ENCODE data around the gene TRPM7. TPM values are rescaled to one million over a fixed set of nuclear protein-coding genes. Genes with fewer than 3 reads are reported as not detected.

TRPM7 gene
- total and polyA plus RNA-seq, 3 donors from 2014 or later = 18.1 to 53.1 (median 52.2) TPM

DNA sequence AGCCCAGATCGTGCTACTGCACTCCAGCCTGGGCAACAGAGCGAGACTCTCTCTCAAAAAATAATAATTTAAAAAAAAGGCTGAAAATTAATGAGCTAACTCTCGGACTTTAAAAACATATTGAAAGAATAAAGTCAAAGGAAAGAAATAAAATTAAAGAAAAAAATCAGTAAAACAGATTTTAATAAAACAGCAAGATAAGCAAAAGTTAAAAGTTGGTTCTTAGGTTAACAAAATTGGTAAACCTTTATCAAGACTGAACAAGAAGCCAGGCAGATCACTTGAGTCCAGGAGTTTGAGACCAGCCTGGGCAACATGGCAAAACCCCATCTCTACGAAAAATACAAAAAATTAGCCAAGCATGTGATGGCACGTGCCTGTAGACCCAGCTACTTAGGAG, 20.7 kb downstream of the TRPM7 start:
- Histone ChIP-seq H3K4me3 (no peak overlapping the region), H3K4me1 (no peaks in the 10 kb centered on the region), H3K36me3 (ENCODE audit: low read depth, missing control alignments) (no peaks in the 10 kb centered on the region), H3K9me3 (no peaks in the 10 kb centered on the region), H3K27me3 (no peaks in the 10 kb centered on the region), H3K27ac (no peak overlapping the region)
- no peak for DNase-seq
- intact Hi-C loops (cut with DNase I; ENCODE audit: low total_unique reads) = no loop called here
- no peak for TF ChIP-seq POLR2A (IDR thresholded peaks at IDR 0.05)
- TF ChIP-seq, protein P1, sequence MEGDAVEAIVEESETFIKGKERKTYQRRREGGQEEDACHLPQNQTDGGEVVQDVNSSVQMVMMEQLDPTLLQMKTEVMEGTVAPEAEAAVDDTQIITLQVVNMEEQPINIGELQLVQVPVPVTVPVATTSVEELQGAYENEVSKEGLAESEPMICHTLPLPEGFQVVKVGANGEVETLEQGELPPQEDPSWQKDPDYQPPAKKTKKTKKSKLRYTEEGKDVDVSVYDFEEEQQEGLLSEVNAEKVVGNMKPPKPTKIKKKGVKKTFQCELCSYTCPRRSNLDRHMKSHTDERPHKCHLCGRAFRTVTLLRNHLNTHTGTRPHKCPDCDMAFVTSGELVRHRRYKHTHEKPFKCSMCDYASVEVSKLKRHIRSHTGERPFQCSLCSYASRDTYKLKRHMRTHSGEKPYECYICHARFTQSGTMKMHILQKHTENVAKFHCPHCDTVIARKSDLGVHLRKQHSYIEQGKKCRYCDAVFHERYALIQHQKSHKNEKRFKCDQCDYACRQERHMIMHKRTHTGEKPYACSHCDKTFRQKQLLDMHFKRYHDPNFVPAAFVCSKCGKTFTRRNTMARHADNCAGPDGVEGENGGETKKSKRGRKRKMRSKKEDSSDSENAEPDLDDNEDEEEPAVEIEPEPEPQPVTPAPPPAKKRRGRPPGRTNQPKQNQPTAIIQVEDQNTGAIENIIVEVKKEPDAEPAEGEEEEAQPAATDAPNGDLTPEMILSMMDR (IDR thresholded peaks at IDR 0.05) = no peak
- 89 to 93% methylated on average over 5 of the region's 5 CpGs for WGBS, 2 donors

DNA sequence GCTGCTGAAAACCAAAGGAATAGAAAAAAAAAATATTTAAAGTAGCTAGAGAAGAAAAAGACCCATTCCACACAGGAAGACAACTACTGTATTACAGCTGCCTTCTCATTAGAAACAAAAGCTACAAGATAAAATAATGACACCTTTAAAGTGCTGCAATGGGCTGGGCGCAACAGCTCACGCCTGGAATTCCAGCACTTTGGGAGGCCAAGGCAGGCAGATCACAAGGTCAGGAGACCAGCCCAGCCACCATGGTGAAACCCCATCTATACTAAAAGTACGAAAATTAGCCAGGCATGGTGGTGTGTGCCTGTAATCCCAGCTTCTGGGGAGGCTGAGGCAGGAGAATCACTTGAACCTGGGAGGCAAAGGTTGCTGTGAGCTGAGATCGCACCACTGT, 31.0 kb downstream of the TRPM7 start:
- TF ChIP-seq, protein P1 (IDR thresholded peaks at IDR 0.05) = no peak
- no peak for TF ChIP-seq POLR2A (IDR thresholded peaks at IDR 0.05)
- no peaks in the 10 kb centered on the region for H3K9me3 ChIP-seq
- no peak overlapping the region for H3K27ac ChIP-seq
- H3K36me3 ChIP-seq (ENCODE audit: low read depth, missing control alignments) = no peaks in the 10 kb centered on the region
- intact Hi-C loops (cut with DNase I; ENCODE audit: low total_unique reads) = no loop called here
- no peaks in the 10 kb centered on the region for H3K4me1 ChIP-seq
- H3K4me3 ChIP-seq = no peak overlapping the region
- DNase-seq = no peak
- WGBS, 2 donors = 96% methylated on average over 4 of the region's 4 CpGs
- no peaks in the 10 kb centered on the region for H3K27me3 ChIP-seq

DNA sequence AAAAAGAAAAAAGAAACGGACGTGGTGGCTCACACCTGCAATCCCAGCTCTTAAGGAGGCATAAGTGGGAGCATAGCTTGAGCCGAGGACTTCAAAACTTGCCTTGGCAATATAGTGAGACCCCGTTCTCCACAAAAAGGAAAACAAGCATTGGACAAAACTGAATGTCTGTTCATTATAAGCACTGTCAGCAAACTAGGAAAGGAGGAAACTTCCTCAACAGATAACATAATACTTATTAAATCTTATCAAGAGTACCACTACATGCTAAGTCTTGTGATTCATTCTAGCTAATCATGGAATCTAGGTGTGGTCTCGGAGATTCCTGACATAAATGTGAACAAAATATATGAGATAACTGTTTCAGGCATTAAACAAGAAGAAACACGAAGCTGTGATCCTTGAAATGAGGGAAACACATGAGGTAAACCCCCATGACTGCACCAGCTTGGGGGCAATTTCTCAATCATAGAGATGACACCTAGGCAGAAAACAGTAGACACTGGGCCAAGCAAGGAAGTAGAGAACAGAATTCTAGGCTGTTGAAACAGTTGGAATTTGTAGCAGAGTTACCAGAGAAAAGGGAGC, 33.3 kb downstream of the TRPM7 start:
- Histone ChIP-seq H3K27me3 (no peaks in the 10 kb centered on the region), H3K9me3 (no peaks in the 10 kb centered on the region), H3K4me3 (no peak overlapping the region), H3K27ac (no peak overlapping the region), H3K36me3 (ENCODE audit: low read depth, missing control alignments) (no peaks in the 10 kb centered on the region), H3K4me1 (no peaks in the 10 kb centered on the region)
- WGBS, 2 donors = 93 to 94% methylated on average over 6 of the region's 6 CpGs
- intact Hi-C loops (cut with DNase I; ENCODE audit: low total_unique reads) = no loop called here
- DNase-seq = no peak
- no peak for TF ChIP-seq POLR2A (IDR thresholded peaks at IDR 0.05)
- TF ChIP-seq, protein P1 (IDR thresholded peaks at IDR 0.05) = no peak

DNA sequence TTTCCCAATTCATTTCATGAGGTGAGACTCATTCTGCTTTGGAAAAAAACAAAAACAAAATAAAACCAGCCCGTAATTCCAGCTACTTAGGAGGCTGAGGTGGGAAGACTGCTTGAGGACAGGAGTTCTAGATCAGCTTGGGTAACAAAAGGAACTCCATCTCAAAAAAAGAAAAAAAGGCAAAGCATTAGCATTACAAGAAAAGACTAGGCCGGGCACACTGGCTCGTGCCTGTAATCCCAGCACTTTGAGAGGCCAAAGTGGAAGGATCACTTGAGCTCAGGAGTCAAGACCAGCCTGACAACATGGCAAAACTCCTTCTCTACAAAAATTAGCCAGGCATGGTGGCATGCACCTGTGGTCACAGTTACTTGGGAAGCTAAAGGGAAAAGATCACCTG, 33.9 kb downstream of the TRPM7 start:
- no peak for TF ChIP-seq POLR2A (IDR thresholded peaks at IDR 0.05)
- TF ChIP-seq, protein P1 (IDR thresholded peaks at IDR 0.05) = no peak
- H3K9me3 ChIP-seq = no peaks in the 10 kb centered on the region
- no peaks in the 10 kb centered on the region for H3K36me3 ChIP-seq (ENCODE audit: low read depth, missing control alignments)
- H3K27me3 ChIP-seq = no peaks in the 10 kb centered on the region
- H3K4me3 ChIP-seq = no peak overlapping the region
- H3K27ac ChIP-seq = no peak overlapping the region
- intact Hi-C loops (cut with DNase I; ENCODE audit: low total_unique reads) = no loop called here
- DNase-seq = no peak
- WGBS, 2 donors = 77 to 90% methylated on average over 3 of the region's 3 CpGs
- no peaks in the 10 kb centered on the region for H3K4me1 ChIP-seq

DNA sequence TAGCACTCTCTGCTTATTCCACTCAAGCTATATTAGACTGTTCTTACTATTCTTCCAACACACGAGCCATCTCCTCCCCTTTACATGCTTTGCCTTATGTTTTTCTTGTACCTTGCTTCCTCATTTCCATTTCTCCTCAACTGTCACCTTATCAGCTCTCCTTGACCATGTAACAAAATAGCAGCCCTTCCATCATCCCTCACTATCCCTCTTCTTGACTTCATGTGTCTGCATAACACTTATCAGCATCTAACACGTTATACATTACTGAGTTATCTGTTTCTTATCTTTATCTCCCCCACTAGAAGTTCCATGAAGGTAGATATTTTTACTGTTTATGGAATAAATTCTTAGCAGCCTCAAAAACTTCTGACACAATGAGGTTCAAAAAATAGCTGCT, 45.3 kb downstream of the TRPM7 start:
- 66 to 93% methylated on average over 2 of the region's 2 CpGs for WGBS, 2 donors
- H3K4me1 ChIP-seq = no peaks in the 10 kb centered on the region
- TF ChIP-seq POLR2A (IDR thresholded peaks at IDR 0.05) = no peak
- TF ChIP-seq, protein P1 (IDR thresholded peaks at IDR 0.05) = no peak
- H3K4me3 ChIP-seq = no peak overlapping the region
- H3K36me3 ChIP-seq (ENCODE audit: low read depth, missing control alignments) = no peaks in the 10 kb centered on the region
- no peak for DNase-seq
- no peaks in the 10 kb centered on the region for H3K9me3 ChIP-seq
- intact Hi-C loops (cut with DNase I; ENCODE audit: low total_unique reads) = no loop called here
- H3K27ac ChIP-seq = no peak overlapping the region
- no peaks in the 10 kb centered on the region for H3K27me3 ChIP-seq
